ENCODE measurements around the gene DNAJC6. TPM values are rescaled to one million over a fixed set of nuclear protein-coding genes. Genes with fewer than 3 reads are reported as not detected.
A peak's percentile ranks its signal among the peaks of the same experiment; 100 is the strongest.

The DNAJC6 gene
- total and polyA plus RNA-seq, 2 experiments from 2014 or later: 6.0 to 11.2 TPM

DNA sequence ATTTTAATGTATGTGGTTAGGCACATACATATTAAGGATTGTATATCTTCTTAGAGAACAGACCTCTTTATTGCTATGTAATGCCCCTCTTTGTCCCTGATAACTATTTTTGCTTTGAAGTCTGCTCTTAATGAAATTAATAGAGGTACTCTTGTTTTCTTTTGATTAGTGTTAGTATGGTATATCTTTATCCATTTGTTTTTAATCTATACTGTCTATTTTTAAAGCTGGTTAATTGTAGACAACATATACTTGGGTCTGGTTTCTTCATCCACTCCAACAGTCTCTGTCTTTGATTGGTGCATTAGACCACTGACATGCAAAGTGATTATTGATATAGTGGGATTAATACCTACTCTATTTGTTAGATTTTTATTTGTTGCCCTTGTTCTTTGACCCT is 147.1 kb downstream of the DNAJC6 start:
- no peak overlapping the region for H3K27ac ChIP-seq
- H3K9me3 ChIP-seq (ENCODE audit: low read depth): no peaks in the 10 kb centered on the region
- no peaks in the 10 kb centered on the region for H3K36me3 ChIP-seq (replicated peaks; ENCODE audit: insufficient read depth, low read depth)
- no peak overlapping the region for H2AFZ ChIP-seq
- no peaks in the 10 kb centered on the region for H3K27me3 ChIP-seq
- H3K9me2 ChIP-seq (replicated peaks; ENCODE audit: insufficient read depth): no peaks in the 10 kb centered on the region
- DNase-seq (ENCODE audit: low spot score): no peak
- no peaks in the 10 kb centered on the region for H3K79me2 ChIP-seq
- no peak overlapping the region for H3K4me3 ChIP-seq
- no peaks in the 10 kb centered on the region for H3K4me1 ChIP-seq (ENCODE audit: insufficient read depth)
- no peak for TF ChIP-seq EZH2 (IDR thresholded peaks at IDR 0.05; ENCODE audit: borderline replicate concordance)
- TF ChIP-seq, protein P1, sequence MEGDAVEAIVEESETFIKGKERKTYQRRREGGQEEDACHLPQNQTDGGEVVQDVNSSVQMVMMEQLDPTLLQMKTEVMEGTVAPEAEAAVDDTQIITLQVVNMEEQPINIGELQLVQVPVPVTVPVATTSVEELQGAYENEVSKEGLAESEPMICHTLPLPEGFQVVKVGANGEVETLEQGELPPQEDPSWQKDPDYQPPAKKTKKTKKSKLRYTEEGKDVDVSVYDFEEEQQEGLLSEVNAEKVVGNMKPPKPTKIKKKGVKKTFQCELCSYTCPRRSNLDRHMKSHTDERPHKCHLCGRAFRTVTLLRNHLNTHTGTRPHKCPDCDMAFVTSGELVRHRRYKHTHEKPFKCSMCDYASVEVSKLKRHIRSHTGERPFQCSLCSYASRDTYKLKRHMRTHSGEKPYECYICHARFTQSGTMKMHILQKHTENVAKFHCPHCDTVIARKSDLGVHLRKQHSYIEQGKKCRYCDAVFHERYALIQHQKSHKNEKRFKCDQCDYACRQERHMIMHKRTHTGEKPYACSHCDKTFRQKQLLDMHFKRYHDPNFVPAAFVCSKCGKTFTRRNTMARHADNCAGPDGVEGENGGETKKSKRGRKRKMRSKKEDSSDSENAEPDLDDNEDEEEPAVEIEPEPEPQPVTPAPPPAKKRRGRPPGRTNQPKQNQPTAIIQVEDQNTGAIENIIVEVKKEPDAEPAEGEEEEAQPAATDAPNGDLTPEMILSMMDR (IDR thresholded peaks at IDR 0.05; ENCODE audit: poor library complexity): no peak
- TF ChIP-seq EZH2phosphoT487 (IDR thresholded peaks at IDR 0.05; ENCODE audit: low read depth, severe bottlenecking, unreplicated experiment): no peak
- H4K20me1 ChIP-seq (ENCODE audit: insufficient read depth, poor library complexity, severe bottlenecking): no peaks in the 10 kb centered on the region
- H3K4me2 ChIP-seq: no peak overlapping the region

DNA sequence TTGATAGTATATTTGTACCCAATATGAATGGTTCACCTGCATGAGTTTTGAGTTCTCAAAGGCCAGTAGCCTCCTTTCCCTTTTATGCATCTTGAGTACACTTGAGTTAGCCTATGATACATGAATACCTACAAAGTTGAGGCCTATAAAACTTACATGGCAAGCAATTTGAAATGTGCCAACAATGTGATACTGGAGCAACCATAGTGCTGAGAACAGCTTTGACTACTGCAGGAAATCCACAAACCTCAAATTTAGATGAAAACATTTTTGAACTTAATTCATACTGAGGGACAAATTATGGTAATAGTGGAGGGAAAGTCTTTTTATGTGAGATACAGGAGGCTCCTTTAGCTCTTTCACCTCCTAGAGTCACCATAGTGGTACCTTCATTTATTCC is 148.5 kb downstream of the DNAJC6 start:
- no peak for DNase-seq (ENCODE audit: low spot score)
- H3K79me2 ChIP-seq: no peaks in the 10 kb centered on the region
- H2AFZ ChIP-seq: no peak overlapping the region
- no peak overlapping the region for H3K27ac ChIP-seq
- H3K4me3 ChIP-seq: no peak overlapping the region
- H3K27me3 ChIP-seq: no peaks in the 10 kb centered on the region
- H3K9me3 ChIP-seq (ENCODE audit: low read depth): no peaks in the 10 kb centered on the region
- no peak overlapping the region for H3K4me2 ChIP-seq
- no peaks in the 10 kb centered on the region for H3K36me3 ChIP-seq (replicated peaks; ENCODE audit: insufficient read depth, low read depth)
- TF ChIP-seq, protein P1 (IDR thresholded peaks at IDR 0.05; ENCODE audit: poor library complexity): no peak
- no peak for TF ChIP-seq EZH2 (IDR thresholded peaks at IDR 0.05; ENCODE audit: borderline replicate concordance)
- TF ChIP-seq EZH2phosphoT487 (IDR thresholded peaks at IDR 0.05; ENCODE audit: low read depth, severe bottlenecking, unreplicated experiment): no peak
- no peaks in the 10 kb centered on the region for H3K4me1 ChIP-seq (ENCODE audit: insufficient read depth)
- H4K20me1 ChIP-seq (ENCODE audit: insufficient read depth, poor library complexity, severe bottlenecking): no peaks in the 10 kb centered on the region
- no peaks in the 10 kb centered on the region for H3K9me2 ChIP-seq (replicated peaks; ENCODE audit: insufficient read depth)

DNA sequence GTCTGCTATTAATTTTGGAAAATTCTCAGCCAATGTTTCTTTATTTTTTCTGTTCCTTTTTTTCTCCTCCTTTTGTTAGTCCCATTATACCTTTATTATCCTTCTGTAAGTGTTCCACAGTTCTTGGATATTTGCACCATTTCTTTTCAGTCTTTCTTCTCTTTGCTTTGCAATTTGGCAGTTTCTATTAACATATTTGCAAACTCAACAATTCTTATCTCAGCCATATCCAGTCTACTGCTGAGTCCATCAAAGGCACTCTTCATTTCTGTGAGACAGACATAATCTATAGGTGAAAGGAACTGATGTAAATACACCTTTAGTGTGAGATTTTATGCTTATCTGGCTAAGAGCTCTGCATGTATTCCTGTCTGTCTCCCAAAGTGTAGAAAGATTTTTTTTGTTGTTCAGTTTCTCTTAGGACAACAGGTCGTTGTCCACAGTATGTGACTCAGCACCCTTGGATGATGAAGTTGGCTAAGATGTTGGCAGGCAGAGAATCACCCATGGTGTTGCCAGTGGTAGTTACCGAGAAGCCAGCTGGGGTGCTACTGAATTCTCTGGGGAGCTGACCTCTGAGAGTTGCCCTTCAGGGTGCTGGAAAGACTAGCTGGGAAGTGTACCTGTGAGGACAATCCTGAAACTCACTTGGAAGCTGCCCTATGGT is 149.5 kb downstream of the DNAJC6 start:
- H4K20me1 ChIP-seq (ENCODE audit: insufficient read depth, poor library complexity, severe bottlenecking): no peaks in the 10 kb centered on the region
- TF ChIP-seq EZH2phosphoT487 (IDR thresholded peaks at IDR 0.05; ENCODE audit: low read depth, severe bottlenecking, unreplicated experiment) (no peak), EZH2 (IDR thresholded peaks at IDR 0.05; ENCODE audit: borderline replicate concordance) (no peak)
- TF ChIP-seq, protein P1 (IDR thresholded peaks at IDR 0.05; ENCODE audit: poor library complexity): no peak
- no peak overlapping the region for H3K4me2 ChIP-seq
- H3K27me3 ChIP-seq: no peaks in the 10 kb centered on the region
- WGBS (ENCODE audit: low lambda C conversion rate, missing lambda C conversion rate): 78% methylated on average over 2 of the region's 2 CpGs
- H3K9me2 ChIP-seq (replicated peaks; ENCODE audit: insufficient read depth): no peaks in the 10 kb centered on the region
- H3K27ac ChIP-seq: no peak overlapping the region
- H2AFZ ChIP-seq: no peak overlapping the region
- no peak overlapping the region for H3K4me3 ChIP-seq
- no peaks in the 10 kb centered on the region for H3K36me3 ChIP-seq (replicated peaks; ENCODE audit: insufficient read depth, low read depth)
- no peaks in the 10 kb centered on the region for H3K4me1 ChIP-seq (ENCODE audit: insufficient read depth)
- no peaks in the 10 kb centered on the region for H3K79me2 ChIP-seq
- DNase-seq (ENCODE audit: low spot score): no peak
- H3K9me3 ChIP-seq (ENCODE audit: low read depth): no peaks in the 10 kb centered on the region

DNA sequence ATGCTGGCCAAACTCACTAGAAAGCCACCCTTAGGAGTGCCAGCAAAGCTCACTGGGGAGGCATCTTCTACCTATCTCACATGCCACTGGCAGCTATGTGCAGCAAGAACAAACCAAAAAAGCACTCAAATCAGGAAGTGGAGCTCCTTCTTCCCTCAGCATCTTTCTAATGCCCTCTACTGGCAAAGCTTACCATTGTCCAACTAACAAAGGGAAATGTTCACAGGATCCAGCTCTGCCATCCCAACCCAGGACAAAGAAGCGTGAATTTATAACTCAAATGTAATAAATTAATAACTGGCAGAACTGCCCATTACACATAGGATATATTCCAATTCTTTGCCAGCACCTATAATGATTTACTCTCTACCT is 150.0 kb downstream of the DNAJC6 start:
- TF ChIP-seq, protein P1 (IDR thresholded peaks at IDR 0.05; ENCODE audit: poor library complexity): peak; percentile 41
- no peak for TF ChIP-seq EZH2phosphoT487 (IDR thresholded peaks at IDR 0.05; ENCODE audit: low read depth, severe bottlenecking, unreplicated experiment)
- TF ChIP-seq EZH2 (IDR thresholded peaks at IDR 0.05; ENCODE audit: borderline replicate concordance): no peak
- Histone ChIP-seq H3K79me2 (no peaks in the 10 kb centered on the region), H3K27me3 (no peaks in the 10 kb centered on the region), H3K27ac (no peak overlapping the region), H3K9me2 (replicated peaks; ENCODE audit: insufficient read depth) (no peaks in the 10 kb centered on the region), H2AFZ (no peak overlapping the region), H3K9me3 (ENCODE audit: low read depth) (no peaks in the 10 kb centered on the region), H3K4me3 (no peak overlapping the region), H3K36me3 (replicated peaks; ENCODE audit: insufficient read depth, low read depth) (no peaks in the 10 kb centered on the region), H3K4me1 (ENCODE audit: insufficient read depth) (no peaks in the 10 kb centered on the region), H4K20me1 (ENCODE audit: insufficient read depth, poor library complexity, severe bottlenecking) (no peaks in the 10 kb centered on the region), H3K4me2 (no peak overlapping the region)
- WGBS (ENCODE audit: low lambda C conversion rate, missing lambda C conversion rate): 91% methylated on average over 1 of the region's 1 CpG
- DNase-seq (ENCODE audit: low spot score): peak; percentile 13

Measured in hepatocyte (in vitro differentiated cells).